ENCODE results near the gene PLCB3. TPM values are rescaled to one million over a fixed set of nuclear protein-coding genes. Genes with fewer than 3 reads are reported as not detected.

Gene PLCB3
- total RNA-seq, 5 donors from 2014 or later (not counting 1 experiment from before 2014, with no cell fraction given), result 3.6 to 14.9 (median 11.2) TPM

- H3K27ac Mint-ChIP-seq, result peak overlapping the region; percentile 84 to 88
- peak overlapping the region; percentile 80 to 92 (median 86) for H3K4me3 Mint-ChIP-seq
- no peaks in the 10 kb centered on the region for H3K36me3 Mint-ChIP-seq
- ATAC-seq (replicated peaks in 1 of 4) (no peak), DNase-seq (no peak)
- Histone ChIP-seq H3K4me1 (ENCODE audit: control insufficient read depth in 1 of 2, extremely low read depth in 1 of 2, insufficient read depth in 2 of 2, low read length in 2 of 2) (peaks cover 18 to 74% of the 10 kb centered on the region in 2 experiments), H3K4me3 (ENCODE audit: control insufficient read depth in 1 of 2, extremely low read depth in 1 of 2, low read length in 1 of 2) (peak overlapping the region; percentile 78 to 96), H3K36me3 (ENCODE audit: control insufficient read depth in 2 of 2, extremely low read depth in 1 of 2, insufficient read depth in 1 of 2, low read length in 1 of 2) (peaks cover 11% of the 10 kb centered on the region in 2 donors), H3K27ac (ENCODE audit: low read length) (peak overlapping the region; percentile 76), H3K9me3 (no peaks in the 10 kb centered on the region), H3K27me3 (replicated peaks in 1 of 2; ENCODE audit: control insufficient read depth in 2 of 2, extremely low read depth in 1 of 2, insufficient read depth in 2 of 2, low read length in 1 of 2) (no peaks in the 10 kb centered on the region)
- no peaks in the 10 kb centered on the region for H3K9me3 Mint-ChIP-seq
- POLR2A ChIA-PET, result no interaction called here
- WGBS (ENCODE audit: insufficient coverage), result 100% methylated on average over 1 of the region's 3 CpGs
- CTCF ChIA-PET, result interaction anchor here (1.4 to 1.6 kb wide), 2 partner anchors 21 to 74 kb away, joined by 3 to 4 read pairs; partner anchors contain the start of gene FERMT3 (in 1 of the 2)
- H3K4me1 Mint-ChIP-seq, result peaks cover 43 to 56% (median 49%) of the 10 kb centered on the region in 3 donors
- H3K27me3 Mint-ChIP-seq, result no peaks in the 10 kb centered on the region
Measured at GRCh38 chr11:64227405-64227956, 23.8 kb upstream of the PLCB3 start.

GRCh38 chr11:64229090-64229743, 22.1 kb upstream of the PLCB3 start:
- H3K27ac ChIP-seq (ENCODE audit: low read length), result peak overlapping the region; percentile 77
- H3K4me1 ChIP-seq (ENCODE audit: control insufficient read depth in 1 of 2, extremely low read depth in 1 of 2, insufficient read depth in 2 of 2, low read length in 2 of 2), result peaks cover 18 to 82% of the 10 kb centered on the region in 2 experiments
- H3K27ac Mint-ChIP-seq, result peak overlapping the region; percentile 88 to 91
- H3K27me3 Mint-ChIP-seq, result no peaks in the 10 kb centered on the region
- H3K4me3 Mint-ChIP-seq, result peak overlapping the region; percentile 82 to 92 (median 88)
- DNase-seq (no peak), ATAC-seq (replicated peaks in 1 of 4) (no peak)
- H3K9me3 ChIP-seq, result no peaks in the 10 kb centered on the region
- H3K27me3 ChIP-seq (replicated peaks in 1 of 2; ENCODE audit: control insufficient read depth in 2 of 2, extremely low read depth in 1 of 2, insufficient read depth in 2 of 2, low read length in 1 of 2), result no peaks in the 10 kb centered on the region
- ChIA-PET POLR2A (no interaction called here), CTCF (interaction anchor here in 1 of 2 donors (0.8 kb wide), 1 partner anchor 25 kb away, joined by 3 read pairs; no protein-coding TSS in a partner anchor)
- H3K36me3 ChIP-seq (ENCODE audit: control insufficient read depth in 2 of 2, extremely low read depth in 1 of 2, insufficient read depth in 1 of 2, low read length in 1 of 2), result peaks cover 0 to 4% of the 10 kb centered on the region in 2 donors
- peaks cover 56 to 62% (median 62%) of the 10 kb centered on the region in 3 donors for H3K4me1 Mint-ChIP-seq
- no peaks in the 10 kb centered on the region for H3K36me3 Mint-ChIP-seq
- WGBS (ENCODE audit: insufficient coverage), result 78% methylated on average over 6 of the region's 12 CpGs
- no peak overlapping the region for H3K4me3 ChIP-seq (ENCODE audit: control insufficient read depth in 1 of 2, extremely low read depth in 1 of 2, low read length in 1 of 2)
- H3K9me3 Mint-ChIP-seq, result no peaks in the 10 kb centered on the region

GRCh38 chr11:64229744-64230170, 21.6 kb upstream of the PLCB3 start:
- Histone ChIP-seq H3K4me1 (ENCODE audit: control insufficient read depth in 1 of 2, extremely low read depth in 1 of 2, insufficient read depth in 2 of 2, low read length in 2 of 2) (peaks cover 18 to 77% of the 10 kb centered on the region in 2 experiments), H3K4me3 (ENCODE audit: control insufficient read depth in 1 of 2, extremely low read depth in 1 of 2, low read length in 1 of 2) (peak overlapping the region; percentile 75 to 76), H3K9me3 (no peaks in the 10 kb centered on the region), H3K27ac (ENCODE audit: low read length) (peak overlapping the region; percentile 77), H3K27me3 (replicated peaks in 1 of 2; ENCODE audit: control insufficient read depth in 2 of 2, extremely low read depth in 1 of 2, insufficient read depth in 2 of 2, low read length in 1 of 2) (no peaks in the 10 kb centered on the region), H3K36me3 (ENCODE audit: control insufficient read depth in 2 of 2, extremely low read depth in 1 of 2, insufficient read depth in 1 of 2, low read length in 1 of 2) (peaks cover 0 to 4% of the 10 kb centered on the region in 2 donors)
- Mint-ChIP-seq H3K9me3 (no peaks in the 10 kb centered on the region), H3K36me3 (no peaks in the 10 kb centered on the region), H3K4me1 (peaks cover 56 to 61% (median 60%) of the 10 kb centered on the region in 3 donors), H3K27ac (peak overlapping the region; percentile 88 to 91), H3K27me3 (no peaks in the 10 kb centered on the region), H3K4me3 (peak overlapping the region; percentile 82 to 92 (median 88))
- DNase-seq, result no peak
- 65% methylated on average over 9 of the region's 13 CpGs for WGBS (ENCODE audit: insufficient coverage)
- no peak for ATAC-seq (replicated peaks in 1 of 4)
- POLR2A ChIA-PET, result interaction anchor here in 1 of 2 donors (0.7 kb wide), 1 partner anchor 11 kb away, joined by 4 read pairs; no protein-coding TSS in a partner anchor
- CTCF ChIA-PET, result interaction anchor here in 1 of 2 donors (0.6 to 0.8 kb wide), 3 partner anchors 26 to 220 kb away, joined by 3 read pairs; no protein-coding TSS in a partner anchor

- Histone ChIP-seq H3K36me3 (ENCODE audit: control insufficient read depth in 2 of 2, extremely low read depth in 1 of 2, insufficient read depth in 1 of 2, low read length in 1 of 2) (peaks cover 0 to 4% of the 10 kb centered on the region in 2 donors), H3K4me1 (ENCODE audit: control insufficient read depth in 1 of 2, extremely low read depth in 1 of 2, insufficient read depth in 2 of 2, low read length in 2 of 2) (peaks cover 23 to 75% of the 10 kb centered on the region in 2 experiments), H3K9me3 (no peaks in the 10 kb centered on the region), H3K4me3 (ENCODE audit: control insufficient read depth in 1 of 2, extremely low read depth in 1 of 2, low read length in 1 of 2) (peak within 1 kb of the TSS; percentile 75 to 76), H3K27ac (ENCODE audit: low read length) (peak within 1 kb of the TSS; percentile 77), H3K27me3 (replicated peaks in 1 of 2; ENCODE audit: control insufficient read depth in 2 of 2, extremely low read depth in 1 of 2, insufficient read depth in 2 of 2, low read length in 1 of 2) (no peaks in the 10 kb centered on the region)
- 1% methylated on average over 55 of the region's 62 CpGs for WGBS (ENCODE audit: insufficient coverage)
- Mint-ChIP-seq H3K4me3 (peak within 1 kb of the TSS; percentile 82 to 92 (median 88)), H3K4me1 (peaks cover 57 to 60% (median 58%) of the 10 kb centered on the region in 3 donors), H3K9me3 (no peaks in the 10 kb centered on the region), H3K36me3 (no peaks in the 10 kb centered on the region), H3K27ac (peak within 1 kb of the TSS; percentile 88 to 91), H3K27me3 (no peaks in the 10 kb centered on the region)
- CTCF ChIA-PET, result interaction anchor here in 1 of 2 donors (0.6 to 0.8 kb wide), 3 partner anchors 26 to 219 kb away, joined by 3 read pairs; no protein-coding TSS in a partner anchor
- ATAC-seq (replicated peaks in 1 of 4), result peak; percentile 45 to 62 (median 53)
- POLR2A ChIA-PET, result interaction anchor here in 1 of 2 donors (0.7 kb wide), 1 partner anchor 12 kb away, joined by 4 read pairs; no protein-coding TSS in a partner anchor
- DNase-seq, result peak; percentile 68 to 91 (median 82)
Measured at GRCh38 chr11:64230171-64230984, 21.0 kb upstream of the PLCB3 start, which contains the start of gene DNAJC4. Gene DNAJC4, plus strand, starts transcription at chr11:64230548. Its CDS starts 307 bp downstream, at chr11:64230855.

- H3K36me3 Mint-ChIP-seq, result no peaks in the 10 kb centered on the region
- Histone ChIP-seq H3K27ac (ENCODE audit: low read length) (peak overlapping the region; percentile 77), H3K36me3 (ENCODE audit: control insufficient read depth in 2 of 2, extremely low read depth in 1 of 2, insufficient read depth in 1 of 2, low read length in 1 of 2) (peaks cover 0 to 4% of the 10 kb centered on the region in 2 donors), H3K9me3 (no peaks in the 10 kb centered on the region), H3K27me3 (replicated peaks in 1 of 2; ENCODE audit: control insufficient read depth in 2 of 2, extremely low read depth in 1 of 2, insufficient read depth in 2 of 2, low read length in 1 of 2) (no peaks in the 10 kb centered on the region), H3K4me3 (ENCODE audit: control insufficient read depth in 1 of 2, extremely low read depth in 1 of 2, low read length in 1 of 2) (peak overlapping the region; percentile 75 to 76), H3K4me1 (ENCODE audit: control insufficient read depth in 1 of 2, extremely low read depth in 1 of 2, insufficient read depth in 2 of 2, low read length in 2 of 2) (peaks cover 24 to 77% of the 10 kb centered on the region in 2 experiments)
- no peaks in the 10 kb centered on the region for H3K27me3 Mint-ChIP-seq
- 0% methylated on average over 1 of the region's 8 CpGs for WGBS (ENCODE audit: insufficient coverage)
- ChIA-PET CTCF (interaction anchor here in 1 of 2 donors (1.2 kb wide), 1 partner anchor 87 kb away, joined by 3 read pairs; the partner anchor contains the start of gene PRDX5), POLR2A (no interaction called here)
- ATAC-seq (replicated peaks in 1 of 4), result no peak
- no peaks in the 10 kb centered on the region for H3K9me3 Mint-ChIP-seq
- H3K4me3 Mint-ChIP-seq, result peak overlapping the region; percentile 82 to 92 (median 88)
- peak overlapping the region; percentile 74 to 88 for H3K27ac Mint-ChIP-seq
- H3K4me1 Mint-ChIP-seq, result peaks cover 58 to 65% (median 59%) of the 10 kb centered on the region in 3 donors
- no peak for DNase-seq
Measured at GRCh38 chr11:64230985-64231365, 20.4 kb upstream of the PLCB3 start.

Measured in T-cell (primary cell).